ENCODE measurements around the gene HS1BP3.

The HS1BP3 gene

GRCh38 chr2:20588918-20589871, 61.7 kb downstream of the HS1BP3 start:
- FAIRE-seq (no peak), DNase-seq (ENCODE audit: low spot score) (no peak)

DNA sequence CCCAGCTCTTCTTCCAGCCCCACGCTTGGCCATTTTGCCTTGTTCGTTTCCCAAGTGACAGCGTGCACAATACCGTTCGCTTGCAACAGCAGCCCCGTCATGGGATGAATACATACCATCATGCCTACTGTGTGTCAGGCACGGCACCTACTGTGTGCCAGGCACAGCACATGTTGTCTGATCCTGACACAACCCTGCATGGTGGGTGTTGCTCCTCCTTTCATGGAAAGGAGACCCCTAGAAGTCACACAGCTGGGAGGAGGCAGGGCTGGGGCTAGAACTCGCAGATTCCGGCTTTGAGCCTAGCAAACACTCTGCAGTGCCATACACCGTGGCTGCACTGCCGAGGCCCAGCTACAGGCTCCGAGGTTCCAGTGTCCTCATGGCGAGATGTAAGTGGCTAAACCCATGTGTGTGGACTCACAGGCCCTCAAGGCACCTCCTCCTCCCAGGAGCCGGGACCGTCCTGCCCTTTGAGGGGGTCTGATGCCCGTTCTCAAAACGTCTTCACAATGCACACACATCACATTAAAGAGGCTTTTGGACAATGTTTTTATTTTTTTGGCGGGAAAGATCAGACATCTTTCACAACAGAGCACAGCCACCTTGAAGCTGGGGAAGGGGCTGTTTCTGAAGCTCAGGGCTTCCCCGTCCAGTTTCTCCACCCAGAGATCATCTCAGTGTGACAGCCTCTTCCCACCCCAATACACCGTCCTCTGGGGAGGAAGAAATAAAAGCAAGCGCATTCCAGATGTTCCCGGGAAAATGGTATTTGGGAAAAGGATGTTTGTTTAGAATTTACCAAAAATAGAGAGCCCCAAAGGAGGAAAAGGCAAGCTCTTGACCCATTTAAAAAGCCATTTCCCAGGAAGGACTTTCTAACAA, 64.9 kb downstream of the HS1BP3 start:
- DNase-seq (ENCODE audit: low spot score) (no peak), FAIRE-seq (peak; percentile 86)

DNA sequence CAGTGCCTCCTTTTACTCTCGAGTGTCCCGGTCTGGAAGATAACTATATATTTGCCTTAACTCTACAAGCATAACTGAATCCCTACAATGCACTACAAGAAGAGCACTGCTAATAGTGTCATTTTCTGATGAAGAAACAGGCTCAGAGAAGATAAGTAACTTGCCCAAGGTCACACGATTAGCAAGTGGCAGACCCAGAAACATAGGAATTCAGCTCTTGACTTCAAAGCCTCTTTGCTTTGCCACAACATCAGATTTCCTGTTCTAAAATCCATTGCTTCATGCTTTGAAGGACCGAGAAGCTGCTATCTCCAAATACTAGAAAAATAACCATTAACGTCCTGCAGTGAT, 65.6 kb downstream of the HS1BP3 start:
- no peak for FAIRE-seq
- no peak for DNase-seq (ENCODE audit: low spot score)

- peak; percentile 96 for FAIRE-seq
- DNase-seq (ENCODE audit: low spot score): peak; percentile 95
Measured at GRCh38 chr2:20584399-20585358, 66.2 kb downstream of the HS1BP3 start.

GRCh38 chr2:20584045-20584398, 66.9 kb downstream of the HS1BP3 start:
- FAIRE-seq (no peak), DNase-seq (ENCODE audit: low spot score) (no peak)

- FAIRE-seq (no peak), DNase-seq (ENCODE audit: low spot score) (no peak)
Measured at GRCh38 chr2:20583425-20583881, 67.4 kb downstream of the HS1BP3 start.

GRCh38 chr2:20582600-20583221, 68.2 kb downstream of the HS1BP3 start:
- no peak for FAIRE-seq
- no peak for DNase-seq (ENCODE audit: low spot score)

- DNase-seq (ENCODE audit: low spot score) (peak; percentile 45), FAIRE-seq (no peak)
Measured at GRCh38 chr2:20580690-20581437, 70.0 kb downstream of the HS1BP3 start.

DNA sequence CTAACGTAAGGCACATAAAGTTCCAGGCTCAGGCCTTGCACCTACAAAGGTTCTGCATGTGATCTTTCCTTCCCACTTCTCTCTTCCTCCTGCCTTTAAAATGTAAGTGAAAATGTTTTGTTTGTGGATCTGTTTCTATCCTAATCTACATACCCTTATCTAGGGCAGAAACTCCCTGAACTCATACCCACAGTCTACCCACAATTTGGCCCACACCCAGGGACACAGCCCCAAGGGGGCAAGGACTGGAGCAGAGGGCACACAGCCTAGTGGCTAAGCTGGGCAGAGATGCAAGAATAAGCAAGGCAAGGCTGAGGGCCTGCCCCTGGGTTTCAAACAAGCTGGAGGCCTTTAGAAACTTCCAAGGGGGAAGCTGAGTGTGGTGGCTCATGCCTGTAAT, 71.0 kb downstream of the HS1BP3 start:
- FAIRE-seq (no peak), DNase-seq (ENCODE audit: low spot score) (no peak)

DNA sequence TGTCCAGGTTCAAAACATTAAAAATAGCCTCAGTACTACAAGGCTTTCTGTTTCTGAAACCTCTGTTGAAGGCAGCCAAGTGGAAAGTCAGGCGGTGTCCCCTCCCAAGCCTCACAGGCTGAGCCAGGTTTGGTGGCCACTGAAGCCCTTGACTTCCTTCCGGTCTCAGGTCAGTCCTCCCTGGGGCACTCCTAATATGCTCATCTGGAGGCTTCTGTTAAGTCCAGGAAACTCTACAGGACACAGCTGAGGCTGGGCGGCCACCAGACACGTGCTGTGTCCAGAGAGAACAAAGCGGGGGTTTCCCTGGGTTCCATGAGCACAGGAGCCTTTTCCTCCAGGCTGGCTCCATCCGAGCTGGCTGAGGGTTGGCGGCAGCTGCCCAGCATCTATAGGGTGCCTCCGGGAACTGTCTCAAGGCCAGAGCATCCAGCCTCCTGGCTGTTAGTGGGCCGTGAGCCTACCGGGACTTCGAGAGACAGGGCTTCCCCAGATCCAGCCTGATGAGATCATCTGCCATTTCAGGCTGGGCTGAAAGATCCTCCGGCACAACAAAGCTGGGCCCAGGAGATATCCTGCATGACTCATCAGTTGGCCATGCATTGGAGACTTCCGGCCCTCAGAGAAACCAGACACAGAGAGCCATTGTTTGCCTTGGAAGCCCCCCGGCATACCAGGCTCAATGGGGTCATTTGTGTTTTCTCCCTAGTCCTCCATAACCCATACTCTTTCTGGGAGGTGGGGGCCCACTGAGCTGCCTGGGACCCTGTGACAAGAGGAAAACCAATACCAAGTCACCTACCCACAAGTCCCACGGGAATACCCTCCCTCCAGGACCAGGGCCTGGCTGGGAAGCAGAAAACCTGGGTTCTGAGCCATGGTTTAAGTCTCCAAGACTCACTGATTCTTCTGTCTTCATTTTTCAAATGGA, 71.7 kb downstream of the HS1BP3 start:
- peak; percentile 69 for FAIRE-seq

GRCh38 chr2:20578266-20578894, 72.5 kb downstream of the HS1BP3 start:
- FAIRE-seq (no peak), DNase-seq (ENCODE audit: low spot score) (no peak)

More for the DNA sequence above, 71.7 kb downstream of the HS1BP3 start:
- DNase-seq (ENCODE audit: low spot score): peak; percentile 97

GRCh38 chr2:20577495-20578235, 73.2 kb downstream of the HS1BP3 start:
- FAIRE-seq (no peak), DNase-seq (ENCODE audit: low spot score) (no peak)

DNA sequence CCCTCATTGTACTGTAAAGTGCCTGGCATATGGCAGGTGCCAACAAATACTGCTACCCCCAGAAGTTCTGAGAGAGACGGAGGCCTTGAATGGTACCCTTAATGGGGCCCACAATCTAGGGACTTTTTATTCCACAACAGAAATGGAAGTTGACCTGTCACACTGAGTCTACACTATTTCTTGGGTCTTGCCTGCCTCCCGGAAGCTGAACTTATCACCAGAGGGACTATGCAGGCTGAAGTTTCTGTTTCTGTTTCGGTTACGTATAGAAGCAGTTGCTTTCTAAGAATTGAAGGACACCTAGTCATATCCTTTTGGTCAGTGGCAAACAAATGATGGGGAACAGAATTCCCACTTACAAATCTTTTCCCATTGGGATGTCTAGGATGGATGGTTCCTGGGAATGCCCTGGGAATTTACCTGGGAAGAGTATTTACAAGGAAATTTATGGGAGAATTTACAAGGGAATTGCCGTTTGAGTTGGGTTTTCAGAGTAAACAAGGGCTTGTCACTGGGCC, 74.2 kb downstream of the HS1BP3 start:
- FAIRE-seq (no peak), DNase-seq (ENCODE audit: low spot score) (no peak)

DNA sequence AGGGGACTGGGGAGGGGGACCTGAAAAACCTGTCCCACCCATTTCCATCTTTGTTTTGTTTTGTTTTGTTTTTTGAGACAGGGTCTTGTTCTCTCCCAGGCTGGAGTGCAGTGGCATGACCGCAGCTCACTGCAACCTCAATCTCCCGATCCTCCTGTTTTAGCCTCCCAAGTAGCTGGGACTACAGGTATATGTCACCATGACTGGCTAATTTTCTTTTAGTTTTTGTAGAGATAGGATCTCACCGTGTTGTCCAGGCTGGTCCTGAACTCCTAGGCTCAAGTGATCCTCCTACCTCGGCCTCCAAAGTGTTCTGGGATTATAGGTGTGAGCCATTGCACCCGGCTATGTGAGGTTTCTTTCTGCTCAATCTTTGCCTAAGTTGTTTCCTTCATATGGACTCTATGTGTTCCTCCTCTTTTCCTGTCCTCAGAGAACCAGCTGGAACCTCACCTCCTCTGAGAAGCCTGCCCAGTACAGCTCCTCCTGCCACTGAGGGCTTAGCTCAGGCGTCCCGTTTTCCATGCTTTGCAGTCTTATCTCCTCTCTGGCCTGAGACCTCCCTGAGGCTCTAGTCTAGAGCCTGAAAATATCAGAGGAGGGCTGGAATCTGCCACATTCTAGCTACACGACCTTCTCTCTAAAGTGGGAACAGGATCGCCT, 74.8 kb downstream of the HS1BP3 start:
- DNase-seq (ENCODE audit: low spot score): no peak
- FAIRE-seq: no peak

DNA sequence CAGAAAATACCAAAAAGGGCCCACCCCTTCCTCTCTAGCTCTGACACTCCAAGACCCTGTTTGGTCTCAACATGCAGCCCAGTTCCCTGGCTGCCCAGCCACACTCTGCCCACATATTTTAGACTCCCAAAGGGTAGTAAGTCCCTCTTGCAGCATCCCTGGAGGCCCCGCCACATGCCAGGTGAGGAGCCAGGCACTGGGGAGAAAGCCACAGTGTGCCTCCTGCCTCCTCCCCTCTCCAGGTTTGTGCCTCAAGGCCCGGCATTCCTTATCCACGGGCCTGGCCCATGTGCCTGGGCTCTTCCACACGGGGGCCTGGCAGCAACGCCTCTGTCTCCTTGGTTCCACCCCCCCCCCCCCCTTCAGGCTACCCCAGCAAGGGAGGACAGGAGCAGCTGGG, 75.5 kb downstream of the HS1BP3 start:
- FAIRE-seq (no peak), DNase-seq (ENCODE audit: low spot score) (no peak)

GRCh38 chr2:20574930-20575329, 76.0 kb downstream of the HS1BP3 start:
- FAIRE-seq (no peak), DNase-seq (ENCODE audit: low spot score) (no peak)

- FAIRE-seq (no peak), DNase-seq (ENCODE audit: low spot score) (no peak)
Measured at GRCh38 chr2:20574423-20574911, 76.4 kb downstream of the HS1BP3 start.

Measured in urothelium cell line (cell line).